Chondrocyte (in vitro differentiated cells): ENCODE results near the gene PPBP. TPM values are rescaled to one million over a fixed set of nuclear protein-coding genes. Genes with fewer than 3 reads are reported as not detected.
A peak's percentile ranks its signal among the peaks of the same experiment; 100 is the strongest.

ENCODE experiments used
- DNase-seq: peaks from one replicate; pipeline ENCODE4 v3.0.0; 2021; ENCODE audit warnings: mixed read lengths, low spot score
- H3K27ac Mint-ChIP-seq: one replicate; pipeline ENCODE4 v1.8.0; 2021; ENCODE audit warnings: mild to moderate bottlenecking, moderate library complexity, mixed read lengths; ENCODE audit not compliant: unreplicated experiment
- H3K27me3 Mint-ChIP-seq: 2 replicates; pipeline ENCODE4 v1.8.0; 2021; ENCODE audit warnings: low read depth, mixed read lengths
- H3K36me3 Mint-ChIP-seq: 2 replicates; pipeline ENCODE4 v1.8.0; 2021; ENCODE audit warnings: low read depth, mixed read lengths
- H3K4me1 Mint-ChIP-seq: 2 replicates; pipeline ENCODE4 v1.8.0; 2021; ENCODE audit warnings: low read depth, mild to moderate bottlenecking, mixed read lengths
- H3K4me3 Mint-ChIP-seq: one replicate; pipeline ENCODE4 v1.8.0; 2021; ENCODE audit warnings: mild to moderate bottlenecking, moderate library complexity, mixed read lengths; ENCODE audit not compliant: unreplicated experiment
- H3K9me3 Mint-ChIP-seq: 2 replicates; pipeline ENCODE4 v1.8.0; 2021; ENCODE audit warnings: low read depth, mixed read lengths
- long read RNA-seq: library from polyadenylated mRNA; stranded (forward); transcript quantifications from one replicate; pipeline ENCODE4 v2.0.0, GENCODE V29; 2021
- total RNA-seq: library from RNA; stranded (reverse); gene quantifications from 3 replicates; pipeline ENCODE4 v1.2.1, GENCODE V29; 2021
- TF ChIP-seq, protein P1 (sequence below): fragments of 200-600 bp; sonication (generic); IDR thresholded peaks from 2 replicates; pipeline ENCODE4 v1.5.0; 2021; ENCODE audit warnings: antibody characterized with exemption, mild to moderate bottlenecking, moderate library complexity

The PPBP gene
- not detected in 3 replicates for total RNA-seq
- long read RNA-seq: 0 reads

GRCh38 chr4:73988061-73988460, at the start of gene PPBP:
Gene PPBP, minus strand, starts transcription at chr4:73988190. Its CDS starts 87 bp downstream, at chr4:73988103.
- TF ChIP-seq, protein P1, sequence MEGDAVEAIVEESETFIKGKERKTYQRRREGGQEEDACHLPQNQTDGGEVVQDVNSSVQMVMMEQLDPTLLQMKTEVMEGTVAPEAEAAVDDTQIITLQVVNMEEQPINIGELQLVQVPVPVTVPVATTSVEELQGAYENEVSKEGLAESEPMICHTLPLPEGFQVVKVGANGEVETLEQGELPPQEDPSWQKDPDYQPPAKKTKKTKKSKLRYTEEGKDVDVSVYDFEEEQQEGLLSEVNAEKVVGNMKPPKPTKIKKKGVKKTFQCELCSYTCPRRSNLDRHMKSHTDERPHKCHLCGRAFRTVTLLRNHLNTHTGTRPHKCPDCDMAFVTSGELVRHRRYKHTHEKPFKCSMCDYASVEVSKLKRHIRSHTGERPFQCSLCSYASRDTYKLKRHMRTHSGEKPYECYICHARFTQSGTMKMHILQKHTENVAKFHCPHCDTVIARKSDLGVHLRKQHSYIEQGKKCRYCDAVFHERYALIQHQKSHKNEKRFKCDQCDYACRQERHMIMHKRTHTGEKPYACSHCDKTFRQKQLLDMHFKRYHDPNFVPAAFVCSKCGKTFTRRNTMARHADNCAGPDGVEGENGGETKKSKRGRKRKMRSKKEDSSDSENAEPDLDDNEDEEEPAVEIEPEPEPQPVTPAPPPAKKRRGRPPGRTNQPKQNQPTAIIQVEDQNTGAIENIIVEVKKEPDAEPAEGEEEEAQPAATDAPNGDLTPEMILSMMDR: no peak
- Mint-ChIP-seq H3K9me3 (no peaks in the 10 kb centered on the region), H3K27ac (no peak within 1 kb of the TSS), H3K4me1 (no peaks in the 10 kb centered on the region), H3K36me3 (peaks cover 3% of the 10 kb centered on the region), H3K4me3 (no peak within 1 kb of the TSS), H3K27me3 (peaks cover 47% of the 10 kb centered on the region)
- no peak for DNase-seq

DNA sequence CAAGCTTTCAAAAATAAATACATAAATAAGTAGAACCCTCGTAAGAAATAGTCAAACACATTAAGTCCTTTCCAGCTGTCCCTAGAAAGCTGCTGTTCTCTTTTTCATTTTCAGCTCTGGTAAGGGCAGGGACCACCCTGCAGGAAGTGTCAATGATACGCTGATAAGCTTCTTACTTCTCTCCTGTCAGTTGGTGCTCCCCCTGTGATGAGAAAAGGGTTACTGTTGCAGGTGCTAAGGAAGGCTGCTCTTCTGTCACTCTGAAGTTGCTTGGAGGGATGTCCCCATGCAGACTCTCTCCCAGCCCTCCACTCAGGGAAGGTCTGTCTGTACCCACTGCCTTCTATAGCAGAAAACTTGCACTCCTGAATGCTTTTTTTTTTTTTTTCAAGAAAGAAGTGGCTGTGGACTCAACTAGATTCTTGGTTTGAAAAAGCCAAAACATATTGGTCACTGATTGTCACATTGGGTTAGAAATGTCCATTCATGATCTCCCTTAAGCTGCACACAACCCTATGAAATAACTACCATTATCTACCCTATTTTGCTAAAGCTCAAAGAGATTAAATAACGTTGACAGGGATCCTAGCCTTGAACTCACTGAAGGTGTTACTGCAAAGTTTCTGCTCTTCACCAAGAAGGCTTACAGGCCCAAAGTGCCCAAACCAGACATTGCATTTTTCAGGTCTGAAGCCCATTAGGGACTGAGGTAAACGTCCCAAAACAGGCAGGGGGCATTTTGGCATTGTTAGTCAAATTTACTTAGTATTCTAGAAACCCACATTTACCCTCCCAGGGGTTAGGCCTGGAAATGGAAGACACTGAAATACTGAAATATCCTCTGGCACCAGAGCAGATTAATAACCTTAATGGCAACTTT, 49.3 kb upstream of the PPBP start:
- TF ChIP-seq, protein P1: no peak
- Mint-ChIP-seq H3K4me1 (peaks cover 17% of the 10 kb centered on the region), H3K4me3 (peak overlapping the region; percentile 76), H3K27me3 (peaks cover 40% of the 10 kb centered on the region), H3K27ac (no peak overlapping the region), H3K36me3 (no peaks in the 10 kb centered on the region), H3K9me3 (no peaks in the 10 kb centered on the region)
- no peak for DNase-seq

GRCh38 chr4:74033739-74034138, 45.7 kb upstream of the PPBP start:
- DNase-seq: no peak
- Mint-ChIP-seq H3K4me1 (peaks cover 11% of the 10 kb centered on the region), H3K36me3 (peaks cover under 1% of the 10 kb centered on the region), H3K27me3 (peaks cover 38% of the 10 kb centered on the region), H3K27ac (no peak overlapping the region), H3K4me3 (no peak overlapping the region), H3K9me3 (peaks cover 2% of the 10 kb centered on the region)
- TF ChIP-seq, protein P1: no peak

GRCh38 chr4:74032064-74032463, 44.1 kb upstream of the PPBP start:
- H3K9me3 Mint-ChIP-seq: peaks cover 9% of the 10 kb centered on the region
- no peak overlapping the region for H3K4me3 Mint-ChIP-seq
- TF ChIP-seq, protein P1: no peak
- H3K36me3 Mint-ChIP-seq: peaks cover 4% of the 10 kb centered on the region
- DNase-seq: no peak
- H3K4me1 Mint-ChIP-seq: peaks cover 2% of the 10 kb centered on the region
- peaks cover 36% of the 10 kb centered on the region for H3K27me3 Mint-ChIP-seq
- no peak overlapping the region for H3K27ac Mint-ChIP-seq

DNA sequence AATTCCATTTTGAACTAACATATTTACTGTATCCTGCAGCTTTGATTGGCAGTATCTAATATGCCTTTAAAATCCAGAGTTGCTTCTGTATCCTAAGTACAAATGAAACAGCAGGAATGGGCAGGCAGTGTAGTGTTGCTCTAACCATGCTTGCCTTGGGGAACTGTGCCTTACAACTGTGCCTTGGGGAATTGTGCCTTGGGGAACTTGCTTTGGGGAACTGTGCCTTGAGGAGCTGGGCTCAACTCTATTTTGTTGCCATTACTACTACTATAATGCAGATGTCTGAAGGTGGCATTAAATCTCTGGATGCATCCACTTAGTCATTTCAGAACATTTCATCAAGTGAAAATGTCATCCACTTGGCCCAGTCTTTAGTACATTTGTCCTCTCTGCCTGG, 43.6 kb upstream of the PPBP start:
- Mint-ChIP-seq H3K36me3 (peaks cover 4% of the 10 kb centered on the region), H3K4me1 (peaks cover 2% of the 10 kb centered on the region), H3K9me3 (peaks cover 9% of the 10 kb centered on the region), H3K4me3 (no peak overlapping the region), H3K27me3 (peaks cover 34% of the 10 kb centered on the region), H3K27ac (no peak overlapping the region)
- no peak for DNase-seq
- TF ChIP-seq, protein P1: no peak
